ENCODE measurements around the gene RFX8. TPM values are rescaled to one million over a fixed set of nuclear protein-coding genes. Genes with fewer than 3 reads are reported as not detected.
"Not testable (repeated sequence)": the region's sequence is repeated elsewhere in the genome, so short reads cannot be mapped to it uniquely, and the experiment has no call there.

Gene RFX8
- total RNA-seq, 2 experiments from 2014 or later, result 0.30 to 0.90 TPM

GRCh38 chr2:101357376-101357775 is 117.5 kb downstream of the RFX8 start:
- Mint-ChIP-seq H3K27me3 (no peaks in the 10 kb centered on the region), H3K4me1 (peaks cover 23% of the 10 kb centered on the region), H3K4me3 (no peak overlapping the region), H3K27ac (no peak overlapping the region), H3K36me3 (ENCODE audit: low read depth) (no peaks in the 10 kb centered on the region), H3K9me3 (ENCODE audit: low read depth) (no peaks in the 10 kb centered on the region)
- ChIA-PET POLR2A (no interaction called here), CTCF (interaction anchor here (1.0 kb wide), 1 partner anchor 15 kb away, joined by 4 read pairs; no protein-coding TSS in a partner anchor)
- intact Hi-C loops (cut with DNase I, micrococcal nuclease), result no loop called here
- ATAC-seq (no peak), DNase-seq (no peak)

- intact Hi-C loops (cut with DNase I, micrococcal nuclease), result no loop called here
- Mint-ChIP-seq H3K27ac (no peak overlapping the region), H3K36me3 (ENCODE audit: low read depth) (no peaks in the 10 kb centered on the region), H3K9me3 (ENCODE audit: low read depth) (no peaks in the 10 kb centered on the region), H3K4me3 (no peak overlapping the region), H3K4me1 (peaks cover 14% of the 10 kb centered on the region), H3K27me3 (no peaks in the 10 kb centered on the region)
- ATAC-seq (no peak), DNase-seq (no peak)
- POLR2A ChIA-PET, result no interaction called here
- CTCF ChIA-PET, result no interaction called here
Observed at GRCh38 chr2:101356521-101356920, 118.4 kb downstream of the RFX8 start.

- ChIA-PET POLR2A (no interaction called here), CTCF (interaction anchor here (0.6 to 1.6 kb wide), 2 partner anchors 14 to 88 kb away, joined by 3 to 4 read pairs; no protein-coding TSS in a partner anchor)
- H3K27me3 Mint-ChIP-seq, result no peaks in the 10 kb centered on the region
- intact Hi-C loops (cut with DNase I, micrococcal nuclease), result no loop called here
- H3K9me3 Mint-ChIP-seq (ENCODE audit: low read depth), result no peaks in the 10 kb centered on the region
- no peak for DNase-seq
- no peaks in the 10 kb centered on the region for H3K36me3 Mint-ChIP-seq (ENCODE audit: low read depth)
- peaks cover 10% of the 10 kb centered on the region for H3K4me1 Mint-ChIP-seq
- H3K27ac Mint-ChIP-seq, result no peak overlapping the region
- no peak overlapping the region for H3K4me3 Mint-ChIP-seq
- ATAC-seq, result no peak
Observed at GRCh38 chr2:101356055-101356454, 118.9 kb downstream of the RFX8 start.

DNA sequence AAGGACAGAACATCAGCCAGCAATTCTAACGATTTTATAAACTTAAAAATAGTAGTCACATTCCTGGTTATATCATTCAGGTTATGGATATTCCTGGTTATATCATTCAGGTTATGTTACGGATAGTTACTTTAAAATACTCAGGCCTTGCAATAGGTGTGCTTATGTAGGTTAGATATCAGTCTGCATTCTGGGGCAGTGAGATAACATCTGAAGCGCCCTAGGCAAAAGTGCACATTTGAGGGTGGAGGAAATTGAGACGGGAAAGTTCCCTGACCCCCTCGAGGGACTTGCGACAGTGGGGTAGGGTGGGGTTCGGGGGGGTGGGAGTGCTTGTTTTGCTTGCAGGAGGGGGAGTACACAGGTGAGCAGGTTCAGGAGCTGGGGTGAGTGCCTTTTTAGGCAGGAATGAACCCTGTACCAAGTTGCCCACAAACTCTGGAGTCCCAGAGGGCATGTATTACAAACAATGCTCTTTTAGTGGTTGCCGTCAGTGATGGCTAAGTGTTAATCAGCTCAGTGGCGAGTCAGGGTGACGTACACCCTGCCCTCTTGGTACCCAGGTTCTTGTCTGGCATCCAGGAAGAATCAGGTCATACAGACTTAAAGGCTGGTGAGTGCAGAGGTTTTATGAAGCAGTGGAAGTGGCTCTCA is 119.4 kb downstream of the RFX8 start:
- Mint-ChIP-seq H3K27ac (no peak overlapping the region), H3K27me3 (no peaks in the 10 kb centered on the region), H3K4me3 (no peak overlapping the region), H3K4me1 (peaks cover 10% of the 10 kb centered on the region), H3K9me3 (ENCODE audit: low read depth) (no peaks in the 10 kb centered on the region), H3K36me3 (ENCODE audit: low read depth) (no peaks in the 10 kb centered on the region)
- ChIA-PET CTCF (interaction anchor here (0.6 to 1.6 kb wide), 2 partner anchors 14 to 88 kb away, joined by 3 to 4 read pairs; no protein-coding TSS in a partner anchor), POLR2A (no interaction called here)
- intact Hi-C loops (cut with DNase I, micrococcal nuclease), result no loop called here
- ATAC-seq, result no peak
- no peak for DNase-seq

DNA sequence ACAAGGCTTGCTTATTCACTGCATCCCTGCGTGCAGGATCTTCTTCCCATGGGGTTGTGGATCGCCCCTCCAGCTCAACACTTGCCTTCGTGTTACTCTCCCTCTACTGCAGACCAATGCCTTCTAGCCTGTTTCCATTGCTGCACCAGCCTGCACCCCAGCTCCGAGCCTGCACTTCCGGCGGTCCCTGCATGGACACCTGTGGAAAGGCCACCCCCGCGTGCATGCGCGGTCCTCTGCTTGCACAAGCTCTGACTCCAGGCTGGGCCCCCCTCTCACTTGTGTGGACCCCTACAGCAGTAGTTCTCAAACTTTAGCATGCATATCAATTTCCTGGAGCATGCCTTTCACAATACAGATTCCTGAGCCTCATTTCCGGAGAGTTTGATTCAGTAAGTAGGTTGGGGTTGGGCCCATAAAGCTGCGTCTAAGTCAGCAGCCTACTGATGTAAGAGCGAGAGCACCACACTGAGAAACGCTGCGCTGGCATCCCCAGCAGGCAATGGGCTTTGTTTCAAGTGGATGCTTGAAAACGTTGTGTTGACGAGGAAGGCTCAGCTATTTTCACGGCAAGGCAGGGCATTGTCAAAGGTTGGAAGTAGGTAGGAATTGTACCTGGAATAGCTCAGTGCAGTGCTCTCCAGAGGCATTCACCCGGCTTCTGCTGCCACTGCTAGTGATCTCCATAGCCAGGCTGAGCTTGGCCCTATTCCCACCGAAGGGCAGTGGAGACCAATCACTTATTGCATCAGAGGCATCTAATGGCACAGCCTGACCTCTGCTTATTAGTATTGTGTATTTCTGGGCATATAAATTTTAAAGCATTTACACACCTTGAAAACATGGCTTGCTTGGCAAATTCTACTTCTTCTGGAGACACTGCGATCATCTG is 120.2 kb downstream of the RFX8 start:
- intact Hi-C loops (cut with DNase I, micrococcal nuclease), result no loop called here
- ChIA-PET POLR2A (no interaction called here), CTCF (interaction anchor here (1.6 kb wide), 1 partner anchor 13 kb away, joined by 4 read pairs; no protein-coding TSS in a partner anchor)
- Mint-ChIP-seq H3K36me3 (ENCODE audit: low read depth) (no peaks in the 10 kb centered on the region), H3K4me3 (no peak overlapping the region), H3K27ac (no peak overlapping the region), H3K9me3 (ENCODE audit: low read depth) (no peaks in the 10 kb centered on the region), H3K4me1 (peaks cover 5% of the 10 kb centered on the region), H3K27me3 (no peaks in the 10 kb centered on the region)
- no peak for DNase-seq
- no peak for ATAC-seq

DNA sequence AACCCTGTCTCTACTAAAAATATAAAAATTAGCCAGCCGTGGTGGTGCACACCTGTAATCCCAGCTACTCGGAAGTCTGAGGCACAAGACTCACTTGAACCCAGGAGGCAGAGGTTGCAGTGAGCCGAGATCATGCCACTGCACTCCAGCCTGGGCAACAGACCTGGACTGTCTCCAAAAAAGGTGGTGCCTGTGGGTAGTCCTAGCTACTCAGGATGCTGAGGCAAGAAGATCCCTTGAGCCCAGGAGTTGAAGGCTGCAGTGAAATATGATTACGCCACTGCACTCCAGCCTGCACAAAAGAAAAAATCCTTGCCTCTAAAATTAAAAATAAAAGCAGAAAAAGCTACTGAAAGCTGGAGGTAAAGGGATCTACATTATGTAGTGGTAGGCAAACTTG is 122.3 kb downstream of the RFX8 start:
- H3K27me3 Mint-ChIP-seq; DNase-seq; ATAC-seq; H3K36me3 Mint-ChIP-seq (ENCODE audit: low read depth); intact Hi-C loops (cut with DNase I, micrococcal nuclease); H3K9me3 Mint-ChIP-seq (ENCODE audit: low read depth); H3K27ac Mint-ChIP-seq; H3K4me1 Mint-ChIP-seq; POLR2A ChIA-PET; H3K4me3 Mint-ChIP-seq: not testable (repeated sequence)
- CTCF ChIA-PET, result interaction anchor here (0.5 to 1.4 kb wide), 3 partner anchors 10 to 1075 kb away, joined by 3 to 12 read pairs (median 4); no protein-coding TSS in a partner anchor

GRCh38 chr2:101351207-101351606 is 123.7 kb downstream of the RFX8 start:
- Mint-ChIP-seq H3K27me3 (no peaks in the 10 kb centered on the region), H3K9me3 (ENCODE audit: low read depth) (no peaks in the 10 kb centered on the region), H3K36me3 (ENCODE audit: low read depth) (no peaks in the 10 kb centered on the region), H3K4me3 (no peak overlapping the region), H3K27ac (no peak overlapping the region), H3K4me1 (peaks cover 5% of the 10 kb centered on the region)
- CTCF ChIA-PET, result interaction anchor here (0.5 to 3.9 kb wide), 3 partner anchors 10 to 63 kb away, joined by 3 to 18 read pairs (median 18); partner anchors contain the start of gene CREG2
- POLR2A ChIA-PET, result no interaction called here
- intact Hi-C loops (cut with DNase I, micrococcal nuclease), result no loop called here
- ATAC-seq (no peak), DNase-seq (no peak)

GRCh38 chr2:101349893-101350662 is 124.8 kb downstream of the RFX8 start:
- ChIA-PET POLR2A (interaction anchor here (0.7 kb wide), 2 partner anchors 95 to 443 kb away, joined by 3 to 5 read pairs; no protein-coding TSS in a partner anchor), CTCF (interaction anchor here (0.6 to 3.9 kb wide), 11 partner anchors 9 to 482 kb away, joined by 3 to 18 read pairs (median 4); partner anchors contain the start of gene CREG2)
- DNase-seq (no peak), ATAC-seq (no peak)
- Mint-ChIP-seq H3K4me1 (peaks cover 5% of the 10 kb centered on the region), H3K27ac (no peak overlapping the region), H3K36me3 (ENCODE audit: low read depth) (no peaks in the 10 kb centered on the region), H3K27me3 (no peaks in the 10 kb centered on the region), H3K4me3 (no peak overlapping the region), H3K9me3 (ENCODE audit: low read depth) (no peaks in the 10 kb centered on the region)
- intact Hi-C loops (cut with DNase I, micrococcal nuclease), result loop anchor here in 1 of 2 experiments (10.0 kb wide), 1 partner anchor 635 kb away; no protein-coding TSS in a partner anchor

- POLR2A ChIA-PET, result no interaction called here
- Mint-ChIP-seq H3K4me3 (no peak overlapping the region), H3K27ac (no peak overlapping the region), H3K27me3 (no peaks in the 10 kb centered on the region), H3K4me1 (peaks cover 5% of the 10 kb centered on the region), H3K9me3 (ENCODE audit: low read depth) (no peaks in the 10 kb centered on the region), H3K36me3 (ENCODE audit: low read depth) (no peaks in the 10 kb centered on the region)
- no peak for ATAC-seq
- no peak for DNase-seq
- CTCF ChIA-PET, result interaction anchor here (0.6 to 3.9 kb wide), 10 partner anchors 8 to 984 kb away, joined by 3 to 18 read pairs (median 4); partner anchors contain the start of gene CREG2
- intact Hi-C loops (cut with DNase I, micrococcal nuclease), result loop anchor here in 1 of 2 experiments (10.0 kb wide), 1 partner anchor 636 kb away; no protein-coding TSS in a partner anchor
Observed at GRCh38 chr2:101348883-101349282, 126.0 kb downstream of the RFX8 start.
